ENCODE results near the gene ANKMY1. TPM values are rescaled to one million over a fixed set of nuclear protein-coding genes. Genes with fewer than 3 reads are reported as not detected.

Gene ANKMY1
- total RNA-seq, 1 experiment from 2014 or later = 28.3 TPM

- Histone ChIP-seq H3K9ac (ENCODE audit: low read length) (peak overlapping the region; percentile 87; the same call in 1 of the 2 replicates), H3K27ac (ENCODE audit: low read depth, low read length) (peak overlapping the region; percentile 95), H4K20me1 (ENCODE audit: insufficient read depth) (peaks cover 4% of the 10 kb centered on the region; the same call in 1 of the 2 replicates), H3K27me3 (ENCODE audit: insufficient read depth, low read length) (no peaks in the 10 kb centered on the region), H3K9me3 (ENCODE audit: control insufficient read depth in 1 of 2, insufficient read depth in 1 of 2, low read depth in 1 of 2, low read length in 2 of 2) (no peaks in the 10 kb centered on the region), H3K9me2 (ENCODE audit: insufficient read depth) (no peaks in the 10 kb centered on the region), H3K4me3 (replicated peaks in 1 of 2; ENCODE audit: low read depth in 1 of 2, low read length in 2 of 2) (peak overlapping the region; percentile 61 to 71; a peak in 3 of 4 replicates), H3K4me2 (ENCODE audit: low read length) (peak overlapping the region; percentile 86), H3K36me3 (ENCODE audit: control insufficient read depth in 1 of 2, insufficient read depth in 2 of 2, low read length in 2 of 2) (no peaks in the 10 kb centered on the region; a peak in 1 of 4 replicates), H3K79me2 (ENCODE audit: insufficient read depth, low read length) (peaks cover 79% of the 10 kb centered on the region), H3K4me1 (ENCODE audit: control insufficient read depth in 1 of 2, insufficient read depth in 2 of 2, low read length in 2 of 2) (peaks cover 24 to 49% of the 10 kb centered on the region in 2 experiments), H2AFZ (ENCODE audit: low read depth, low read length, poor library complexity, severe bottlenecking) (no peak overlapping the region)
- ATAC-seq = peak; percentile 48
- peak; percentile 38 for DNase-seq (ENCODE audit: low read depth, low spot score)
- BruUV-seq (replicated peaks) = no TSS peak
- ChIA-PET CTCF (interaction anchor here (1.2 kb wide), 1 partner anchor 205 kb away, joined by 3 read pairs; no protein-coding TSS in a partner anchor), POLR2A (no interaction called here), RAD21 (ENCODE audit: low non-redundant PET in 1 of 2, low total read pairs in 2 of 2, uncharacterized antibody in 2 of 2, unreplicated experiment in 2 of 2) (no interaction called here)
- intact Hi-C loops (cut with micrococcal nuclease) = loop anchor here (1.0 to 10.0 kb wide), 4 partner anchors 68 to 205 kb away; no protein-coding TSS in a partner anchor
- TF ChIP-seq YY1 (IDR thresholded peaks at IDR 0.05; ENCODE audit: extremely low read depth, insufficient replicate concordance, low read depth, low read length) = no peak
- TF ChIP-seq CEBPB (IDR thresholded peaks at IDR 0.05; ENCODE audit: low read depth) = no peak
- TF ChIP-seq, protein P1, sequence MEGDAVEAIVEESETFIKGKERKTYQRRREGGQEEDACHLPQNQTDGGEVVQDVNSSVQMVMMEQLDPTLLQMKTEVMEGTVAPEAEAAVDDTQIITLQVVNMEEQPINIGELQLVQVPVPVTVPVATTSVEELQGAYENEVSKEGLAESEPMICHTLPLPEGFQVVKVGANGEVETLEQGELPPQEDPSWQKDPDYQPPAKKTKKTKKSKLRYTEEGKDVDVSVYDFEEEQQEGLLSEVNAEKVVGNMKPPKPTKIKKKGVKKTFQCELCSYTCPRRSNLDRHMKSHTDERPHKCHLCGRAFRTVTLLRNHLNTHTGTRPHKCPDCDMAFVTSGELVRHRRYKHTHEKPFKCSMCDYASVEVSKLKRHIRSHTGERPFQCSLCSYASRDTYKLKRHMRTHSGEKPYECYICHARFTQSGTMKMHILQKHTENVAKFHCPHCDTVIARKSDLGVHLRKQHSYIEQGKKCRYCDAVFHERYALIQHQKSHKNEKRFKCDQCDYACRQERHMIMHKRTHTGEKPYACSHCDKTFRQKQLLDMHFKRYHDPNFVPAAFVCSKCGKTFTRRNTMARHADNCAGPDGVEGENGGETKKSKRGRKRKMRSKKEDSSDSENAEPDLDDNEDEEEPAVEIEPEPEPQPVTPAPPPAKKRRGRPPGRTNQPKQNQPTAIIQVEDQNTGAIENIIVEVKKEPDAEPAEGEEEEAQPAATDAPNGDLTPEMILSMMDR (IDR thresholded peaks at IDR 0.05 in 2 of 3, conservative IDR thresholded peaks at IDR 0.05 in 1 of 3; ENCODE audit: borderline replicate concordance in 1 of 3, insufficient read depth in 1 of 3, low read depth in 2 of 3, low read length in 2 of 3) = peak in 2 of 3 experiments; percentile 93 to 95; a peak in 4 of 6 replicates
- TF ChIP-seq ZNF274 (IDR thresholded peaks at IDR 0.05; ENCODE audit: low read depth, low read length) = no peak
- TF ChIP-seq EZH2 (IDR thresholded peaks at IDR 0.05) = no peak
- TF ChIP-seq ZFX (IDR thresholded peaks at IDR 0.05) = no peak
Observed at GRCh38 chr2:240437861-240438809, 119.7 kb downstream of the ANKMY1 start.

Measured in HCT116 (cell line).